Neural cell (in vitro differentiated cells): Measurements from ENCODE around the gene WDR91.

Experiments used
- CTCF ChIP-seq: fragments of 450-650 bp; IDR thresholded peaks from 2 replicates; pipeline ENCODE4 v1.5.1; 2014; ENCODE audit warnings: antibody characterized with exemption, mild to moderate bottlenecking, moderate library complexity; ENCODE audit not compliant: poor library complexity, severe bottlenecking
- EP300 ChIP-seq: fragments of 450-650 bp; conservative IDR thresholded peaks from 2 replicates; pipeline ENCODE4 v1.6.1; 2014; ENCODE audit warnings: antibody characterized with exemption, mild to moderate bottlenecking, moderate library complexity; ENCODE audit not compliant: poor library complexity, severe bottlenecking
- EZH2 ChIP-seq: fragments of 200-600, 300-800 bp; shearing (Covaris generic), sonication (generic); IDR thresholded peaks from 2 replicates; pipeline ENCODE4 v1.6.1; 2014; ENCODE audit warnings: antibody characterized with exemption, low read length, borderline replicate concordance, mild to moderate bottlenecking; ENCODE audit not compliant: insufficient read depth, poor library complexity, severe bottlenecking
- MXI1 ChIP-seq: fragments of 450-650 bp; conservative IDR thresholded peaks from 2 replicates; pipeline ENCODE4 v1.6.1; 2014; ENCODE audit warnings: antibody characterized with exemption, mild to moderate bottlenecking; ENCODE audit not compliant: poor library complexity, severe bottlenecking
- POLR2AphosphoS5 ChIP-seq: IDR thresholded peaks from 2 replicates; pipeline ENCODE4 v1.6.1; 2012
- RAD21 ChIP-seq: fragments of 450-650 bp; conservative IDR thresholded peaks from 2 replicates; pipeline ENCODE4 v1.6.1; 2014; ENCODE audit warnings: antibody characterized with exemption, mild to moderate bottlenecking, moderate library complexity
- REST ChIP-seq: IDR thresholded peaks from 2 replicates; pipeline ENCODE4 v1.6.1; 2012; ENCODE audit warnings: borderline replicate concordance
- SMC3 ChIP-seq: fragments of 450-650 bp; conservative IDR thresholded peaks from 2 replicates; pipeline ENCODE4 v1.6.1; 2014; ENCODE audit warnings: antibody characterized with exemption, mild to moderate bottlenecking, moderate library complexity; ENCODE audit not compliant: poor library complexity
- TAF1 ChIP-seq: IDR thresholded peaks from 2 replicates; pipeline ENCODE4 v1.6.1; 2012; ENCODE audit warnings: low read depth

GRCh38 chr7:135156290-135156689 lies 55.0 kb downstream of the WDR91 start:
- TF ChIP-seq EP300 (no peak), CTCF (no peak), TAF1 (no peak), EZH2 (no peak), RAD21 (no peak), REST (no peak), POLR2AphosphoS5 (no peak), MXI1 (no peak), SMC3 (no peak)
